Measurements from ENCODE around the gene PLAU.
A peak's percentile ranks its signal among the peaks of the same experiment; 100 is the strongest.
"Not testable (repeated sequence)": the region's sequence is repeated elsewhere in the genome, so short reads cannot be mapped to it uniquely, and the experiment has no call there.

Gene PLAU

GRCh38 chr10:73937333-73938043 is 26.6 kb downstream of the PLAU start:
- no peak for DNase-seq (ENCODE audit: low read depth, low spot score)
- no peak overlapping the region for H3K4me3 ChIP-seq (ENCODE audit: low read length)

DNA sequence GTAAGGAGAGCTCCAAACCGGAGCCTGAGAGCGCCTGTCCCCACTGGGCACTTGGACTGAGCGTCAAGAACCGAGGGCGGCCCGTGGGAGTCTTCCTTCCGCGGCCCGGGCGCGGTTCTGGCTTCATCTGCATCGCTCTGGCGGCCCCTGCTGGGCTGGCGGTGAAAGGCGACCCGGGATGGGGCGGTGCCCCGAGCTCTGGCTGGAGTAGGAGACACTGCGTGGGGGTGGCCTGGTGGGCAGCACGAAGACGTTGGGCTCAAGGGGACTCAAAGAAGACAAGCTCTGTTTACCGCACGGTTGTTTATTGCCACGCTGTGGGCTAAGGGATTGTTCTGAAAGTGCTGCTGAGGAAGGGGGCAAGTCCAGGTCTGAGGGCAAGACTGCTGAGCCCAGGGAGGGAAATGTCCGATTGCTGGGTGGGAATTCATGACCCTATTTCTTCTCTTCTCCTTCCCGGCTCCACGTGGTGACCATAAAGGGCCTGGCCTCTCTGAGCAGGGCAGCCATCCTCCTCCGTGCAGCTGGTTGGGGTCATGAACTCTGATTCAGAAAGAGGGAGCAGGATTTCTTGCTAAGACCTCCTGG is 29.8 kb downstream of the PLAU start:
- no peak for DNase-seq (ENCODE audit: low read depth, low spot score)
- H3K4me3 ChIP-seq (ENCODE audit: low read length): peak overlapping the region; percentile 25

- DNase-seq (ENCODE audit: low read depth, low spot score): no peak
- H3K4me3 ChIP-seq (ENCODE audit: low read length): no peak overlapping the region
These were observed 30.4 kb downstream of the PLAU start for GRCh38 chr10:73941300-73941699.

GRCh38 chr10:73944356-73945100 is 33.6 kb downstream of the PLAU start:
- DNase-seq (ENCODE audit: low read depth, low spot score): no peak
- no peak overlapping the region for H3K4me3 ChIP-seq (ENCODE audit: low read length)

DNA sequence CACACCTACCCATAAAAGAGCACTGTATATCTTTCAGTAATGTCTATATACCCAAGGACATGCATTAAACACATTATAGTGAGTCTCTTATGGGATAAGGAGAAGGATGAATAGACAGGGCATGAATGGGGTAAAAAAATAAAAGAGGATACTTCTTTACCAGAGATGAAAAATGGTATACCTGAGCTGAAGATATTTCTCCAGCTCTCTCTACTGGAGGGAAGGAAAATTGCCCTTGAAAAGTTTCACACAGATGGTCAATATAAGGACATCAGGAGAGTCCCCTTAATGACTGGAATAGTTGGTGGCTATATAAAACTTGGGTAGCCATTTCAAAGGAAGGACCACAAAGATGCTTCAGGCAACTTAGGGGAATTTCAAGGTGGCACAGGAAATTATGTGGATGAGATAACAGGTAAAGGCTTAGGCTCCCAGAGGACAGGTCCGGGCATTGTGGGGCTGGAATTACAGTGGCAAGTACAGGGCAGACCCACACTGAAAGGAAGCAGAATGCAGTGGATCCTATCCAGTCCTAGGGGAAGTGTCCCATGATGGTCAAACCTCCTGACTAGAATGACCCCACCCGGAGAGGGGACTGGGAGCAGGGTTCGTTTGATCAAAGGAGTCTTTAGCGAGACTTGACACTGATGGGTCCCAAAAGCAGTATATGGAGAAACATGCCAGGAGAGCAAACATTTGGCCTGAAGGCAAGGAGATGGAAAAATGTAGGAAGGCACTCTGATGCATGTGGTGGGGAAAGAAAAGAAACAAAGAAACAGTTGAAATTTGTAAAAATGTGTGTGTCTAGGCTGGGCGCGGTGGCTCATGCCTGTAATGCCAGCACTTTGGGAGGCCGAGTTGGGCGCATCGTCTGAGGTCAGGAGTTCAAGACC is 35.6 kb downstream of the PLAU start:
- DNase-seq (ENCODE audit: low read depth, low spot score): no peak
- H3K4me3 ChIP-seq (ENCODE audit: low read length): no peak overlapping the region

- H3K4me3 ChIP-seq (ENCODE audit: low read length): no peak overlapping the region
- DNase-seq (ENCODE audit: low read depth, low spot score): no peak
These were observed 38.2 kb downstream of the PLAU start for GRCh38 chr10:73948947-73949633.

GRCh38 chr10:73950155-73950948 is 39.4 kb downstream of the PLAU start:
- DNase-seq (ENCODE audit: low read depth, low spot score): no peak
- H3K4me3 ChIP-seq (ENCODE audit: low read length): no peak overlapping the region

GRCh38 chr10:73953665-73954064 is 42.7 kb downstream of the PLAU start:
- no peak overlapping the region for H3K4me3 ChIP-seq (ENCODE audit: low read length)
- no peak for DNase-seq (ENCODE audit: low read depth, low spot score)

GRCh38 chr10:73954737-73955136 is 43.8 kb downstream of the PLAU start:
- no peak for DNase-seq (ENCODE audit: low read depth, low spot score)
- no peak overlapping the region for H3K4me3 ChIP-seq (ENCODE audit: low read length)

DNA sequence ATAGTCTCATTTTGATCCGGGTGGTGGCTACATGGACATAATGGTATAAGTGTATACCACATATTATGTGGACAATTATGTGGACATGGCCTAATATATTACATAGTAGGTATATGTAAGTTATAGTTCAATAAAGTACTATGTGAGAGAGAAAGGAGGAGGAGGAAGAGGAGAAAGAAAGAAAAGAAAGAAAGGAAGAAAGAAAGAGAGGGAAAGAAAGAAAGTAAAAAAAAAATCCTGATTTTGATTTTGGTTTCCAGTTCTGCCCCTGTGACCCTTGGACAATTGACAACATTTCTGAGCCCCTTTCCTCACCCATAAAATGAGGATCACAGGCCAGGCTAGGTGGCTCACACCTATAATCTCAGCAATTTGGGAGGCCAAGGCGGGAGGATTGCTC is 44.8 kb downstream of the PLAU start:
- H3K4me3 ChIP-seq (ENCODE audit: low read length): no peak overlapping the region
- DNase-seq (ENCODE audit: low read depth, low spot score): no peak

DNA sequence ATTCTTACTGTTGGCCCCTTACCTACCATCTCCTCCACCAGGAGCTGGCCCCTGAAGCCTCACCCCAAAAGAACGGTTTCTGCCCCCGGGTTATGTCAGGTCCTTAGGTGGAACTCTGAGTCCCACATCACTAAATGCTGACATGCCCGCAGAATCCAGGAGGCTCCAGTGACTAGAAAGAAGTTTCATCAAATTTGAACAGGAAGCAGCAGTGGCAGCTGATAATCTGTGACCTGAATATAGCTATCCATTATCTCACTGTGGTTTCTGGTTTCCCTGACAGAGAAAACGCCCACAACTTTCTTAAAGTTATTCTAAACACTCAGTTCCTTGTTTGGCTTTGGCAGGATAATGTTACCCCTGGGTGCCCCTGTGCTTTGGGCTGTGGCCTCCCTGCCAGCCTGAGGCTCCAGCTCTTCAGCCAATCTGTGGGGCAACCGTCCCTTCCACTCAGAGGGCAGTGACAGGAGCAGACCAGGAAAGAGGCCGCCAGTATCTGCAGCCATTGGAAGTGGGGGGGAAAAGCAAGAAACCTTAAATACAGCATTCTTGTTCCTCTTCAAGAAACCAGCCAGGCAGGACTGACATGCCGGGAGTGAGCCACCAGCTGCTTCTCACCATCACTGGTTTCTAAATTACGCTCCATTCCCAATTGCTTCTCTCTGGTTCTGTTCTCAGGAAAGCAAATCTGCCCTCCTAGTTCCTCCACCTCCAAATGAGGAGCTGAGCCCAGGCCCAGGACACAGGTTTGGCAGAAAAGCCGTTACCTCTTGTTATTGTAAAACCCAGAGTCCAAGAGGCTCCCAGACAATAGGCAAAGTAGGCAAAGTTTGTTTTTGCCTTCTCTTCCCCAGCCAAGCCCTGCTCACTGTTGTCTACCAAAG is 45.8 kb downstream of the PLAU start:
- peak; percentile 84 for DNase-seq (ENCODE audit: low read depth, low spot score)
- H3K4me3 ChIP-seq (ENCODE audit: low read length): peak overlapping the region; percentile 18

DNA sequence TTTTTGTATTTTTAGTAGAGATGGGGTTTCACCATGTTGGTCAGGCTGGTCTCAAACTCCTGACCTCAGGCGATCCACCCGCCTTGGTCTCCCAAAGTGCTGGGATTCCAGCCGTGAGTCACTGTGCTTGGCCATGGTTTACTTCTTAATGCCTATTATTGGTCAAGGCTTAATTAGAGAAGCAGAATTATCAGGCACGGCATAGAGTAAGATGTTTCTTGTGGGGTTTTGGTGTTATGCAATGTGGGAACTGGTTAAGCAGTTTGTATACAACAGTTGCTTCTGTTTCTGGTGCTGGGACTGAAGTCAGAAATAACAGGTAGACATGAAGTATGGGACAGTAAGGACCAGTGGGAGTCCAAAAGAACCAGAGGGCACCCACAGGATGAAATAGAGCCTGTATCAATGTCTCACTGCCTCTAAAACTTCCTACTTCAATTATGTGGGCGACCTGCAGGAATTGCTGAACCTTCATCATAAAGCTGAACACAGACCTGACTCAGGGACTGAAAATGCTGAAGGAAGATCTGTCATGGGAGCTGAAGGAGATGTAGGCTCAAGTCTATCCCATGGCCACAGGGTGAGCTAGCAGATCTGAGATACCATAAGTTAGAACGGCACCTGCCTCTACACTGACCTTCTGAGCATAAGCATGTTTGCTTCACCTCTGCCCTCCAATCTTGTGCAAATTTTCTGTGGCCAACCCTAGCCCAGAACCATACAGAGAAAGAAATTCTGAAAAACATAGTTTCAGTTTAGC is 48.7 kb downstream of the PLAU start:
- no peak overlapping the region for H3K4me3 ChIP-seq (ENCODE audit: low read length)
- DNase-seq (ENCODE audit: low read depth, low spot score): no peak

DNA sequence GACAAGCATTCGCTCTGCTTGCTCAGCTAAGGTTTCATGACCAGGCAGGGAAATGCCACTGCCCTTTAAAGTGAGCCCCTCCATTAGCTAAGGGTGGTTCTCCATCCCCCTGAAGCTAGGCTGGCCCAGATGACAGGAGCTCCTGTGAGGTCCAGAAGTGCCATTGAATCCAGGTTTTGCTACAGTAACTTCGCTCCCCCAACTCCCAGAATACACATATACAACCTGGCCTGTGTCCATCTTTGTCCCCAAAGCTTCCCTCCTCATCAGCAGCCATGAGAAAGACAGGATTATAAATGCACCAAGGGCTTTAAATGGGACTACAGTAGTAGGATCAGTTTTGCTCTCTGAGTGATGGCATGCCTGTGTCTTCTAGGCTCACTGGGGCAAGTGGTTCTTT is 51.5 kb downstream of the PLAU start:
- no peak for DNase-seq (ENCODE audit: low read depth, low spot score)
- H3K4me3 ChIP-seq (ENCODE audit: low read length): no peak overlapping the region

DNA sequence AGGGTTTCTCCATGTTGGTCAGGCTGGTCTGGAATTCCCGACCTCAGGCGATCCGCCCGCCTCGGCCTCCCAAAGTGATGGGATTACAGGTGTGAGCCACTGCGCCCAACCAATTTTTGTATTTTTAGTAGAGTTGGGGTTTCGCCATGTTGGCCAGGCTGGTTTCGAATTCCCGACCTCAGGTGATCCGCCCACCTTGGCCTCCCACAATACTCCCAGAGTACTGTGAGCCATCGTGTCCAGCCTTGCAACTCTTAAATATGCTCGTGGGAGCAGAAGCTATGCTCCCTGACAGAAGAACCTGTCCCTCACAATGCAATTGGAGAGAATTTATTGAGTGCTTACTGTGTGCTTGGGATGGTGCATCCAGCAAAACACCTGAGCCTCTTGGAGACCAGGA is 52.6 kb downstream of the PLAU start:
- DNase-seq (ENCODE audit: low read depth, low spot score); H3K4me3 ChIP-seq (ENCODE audit: low read length): not testable (repeated sequence)

- no peak for DNase-seq (ENCODE audit: low read depth, low spot score)
- no peak overlapping the region for H3K4me3 ChIP-seq (ENCODE audit: low read length)
These were observed 53.8 kb downstream of the PLAU start for GRCh38 chr10:73964743-73965142.

GRCh38 chr10:73965267-73965889 is 54.4 kb downstream of the PLAU start:
- not testable (repeated sequence) for H3K4me3 ChIP-seq (ENCODE audit: low read length); DNase-seq (ENCODE audit: low read depth, low spot score)

All from Jurkat, Clone E6-1 (cell line).